HepG2 (cell line): ENCODE measurements around the gene AJUBA. TPM values are rescaled to one million over a fixed set of nuclear protein-coding genes. Genes with fewer than 3 reads are reported as not detected.

Experiments used
- CHD2 ChIP-seq: IDR thresholded peaks from 2 replicates; pipeline ENCODE4 v1.6.1; 2011; ENCODE audit warnings: low read depth, low read length, improper control_type of control experiment
- LCORL ChIP-seq, 2 experiments: fragments of 450-650 bp in 1 of 2; sonication (generic) in 1 of 2; formaldehyde crosslinking in 1 of 2; IDR thresholded peaks; 2 replicates each; pipeline versions ENCODE4 v1.5.0 to v1.6.1; 2017 to 2020; ENCODE audit warnings: antibody characterized with exemption in 1 of 2, missing genetic modification reagents in 1 of 2
- MED13 ChIP-seq: sonication (generic); formaldehyde crosslinking; IDR thresholded peaks from 2 replicates; pipeline ENCODE4 v1.5.0; 2020; ENCODE audit warnings: missing genetic modification reagents
- MEF2D ChIP-seq: sonication (generic); formaldehyde crosslinking; IDR thresholded peaks from 2 replicates; pipeline ENCODE4 v1.5.1; 2020; ENCODE audit warnings: mild to moderate bottlenecking, missing genetic modification reagents
- NBN ChIP-seq: fragments of 450-650 bp; conservative IDR thresholded peaks from 2 replicates; pipeline ENCODE4 v1.6.1; 2017
- RCOR2 ChIP-seq: IDR thresholded peaks from 2 replicates; pipeline ENCODE4 v1.6.1; 2016; ENCODE audit warnings: missing biosample characterization, missing genetic modification reagents
- ZBTB7A ChIP-seq: sonication (generic); formaldehyde crosslinking; IDR thresholded peaks from 2 replicates; pipeline ENCODE4 v1.8.0; 2022; ENCODE audit warnings: mild to moderate bottlenecking, missing genetic modification reagents
- ZNF17 ChIP-seq: sonication (generic); formaldehyde crosslinking; IDR thresholded peaks from 2 replicates; pipeline ENCODE4 v1.5.0; 2020; ENCODE audit warnings: mild to moderate bottlenecking, missing genetic modification reagents
- ZNF337 ChIP-seq: sonication (generic); formaldehyde crosslinking; IDR thresholded peaks from 2 replicates; pipeline ENCODE4 v1.5.1; 2020; ENCODE audit warnings: missing genetic modification reagents, low read depth, mild to moderate bottlenecking, borderline replicate concordance
- ZNF556 ChIP-seq: sonication (generic); formaldehyde crosslinking; IDR thresholded peaks from 2 replicates; pipeline ENCODE4 v1.4.0; 2020; ENCODE audit warnings: mild to moderate bottlenecking, missing genetic modification reagents, borderline replicate concordance
- ZNF558 ChIP-seq: sonication (generic); formaldehyde crosslinking; IDR thresholded peaks from 2 replicates; pipeline ENCODE4 v1.9.0; 2022; ENCODE audit warnings: mild to moderate bottlenecking, missing genetic modification reagents, borderline replicate concordance
- ZNF652 ChIP-seq: IDR thresholded peaks from 2 replicates; pipeline ENCODE4 v1.6.1; 2016; ENCODE audit warnings: low read depth, borderline replicate concordance
- ZSCAN21 ChIP-seq: sonication (generic); formaldehyde crosslinking; IDR thresholded peaks from 2 replicates; pipeline ENCODE4 v1.8.0; 2022; ENCODE audit warnings: mild to moderate bottlenecking, missing genetic modification reagents, moderate library complexity, borderline replicate concordance
- polyA plus RNA-seq, 8 experiments: library from polyadenylated mRNA; depleted of rRNA in 3 of 8; stranded (reverse) in 7 of 8; unstranded in 1 of 8; fragments of >200 nt; fragmentation: Illumina TruSeq in 4 of 8; extraction: Trizol in 4 of 8; gene quantifications; 2 replicates each; pipeline versions ENCODE4 v1.2.1 to v1.2.3, GENCODE V29; 2011 to 2016; ENCODE audit warnings: low read depth in 4 of 8, missing spikeins in 1 of 8, mixed read lengths in 1 of 8; ENCODE audit not compliant: insufficient read depth in 1 of 8
- total RNA-seq, 5 experiments: library from RNA; depleted of rRNA; stranded (reverse); fragments of >200 nt; fragmentation: Illumina TruSeq; extraction: Trizol; gene quantifications; 2 replicates each; pipeline ENCODE4 v1.2.3, GENCODE V29; 2016; ENCODE audit warnings: low read depth in 1 of 5
- TF ChIP-seq, protein P1 (sequence below): sonication (generic); formaldehyde crosslinking; IDR thresholded peaks from 2 replicates; pipeline ENCODE4 v1.5.0; 2020; ENCODE audit warnings: mild to moderate bottlenecking, missing genetic modification reagents, borderline replicate concordance
- TF ChIP-seq, protein P2 (sequence below): IDR thresholded peaks from 2 replicates; pipeline ENCODE4 v1.4.0; 2020; ENCODE audit warnings: mild to moderate bottlenecking, missing genetic modification reagents
- TF ChIP-seq, protein P3 (sequence below): sonication (generic); formaldehyde crosslinking; conservative IDR thresholded peaks from 2 replicates; pipeline ENCODE4 v1.8.1; 2023; ENCODE audit warnings: missing genetic modification reagents
- TF ChIP-seq, protein P4 (sequence below): sonication (generic); formaldehyde crosslinking; IDR thresholded peaks from 2 replicates; pipeline ENCODE4 v1.5.0; 2020; ENCODE audit warnings: mild to moderate bottlenecking, missing genetic modification reagents

AJUBA gene
- total and polyA plus RNA-seq, 2 of the 13 experiments (the other 11 are each of a cell fraction or from before 2014, with no cell fraction given): 157 to 241 TPM

DNA sequence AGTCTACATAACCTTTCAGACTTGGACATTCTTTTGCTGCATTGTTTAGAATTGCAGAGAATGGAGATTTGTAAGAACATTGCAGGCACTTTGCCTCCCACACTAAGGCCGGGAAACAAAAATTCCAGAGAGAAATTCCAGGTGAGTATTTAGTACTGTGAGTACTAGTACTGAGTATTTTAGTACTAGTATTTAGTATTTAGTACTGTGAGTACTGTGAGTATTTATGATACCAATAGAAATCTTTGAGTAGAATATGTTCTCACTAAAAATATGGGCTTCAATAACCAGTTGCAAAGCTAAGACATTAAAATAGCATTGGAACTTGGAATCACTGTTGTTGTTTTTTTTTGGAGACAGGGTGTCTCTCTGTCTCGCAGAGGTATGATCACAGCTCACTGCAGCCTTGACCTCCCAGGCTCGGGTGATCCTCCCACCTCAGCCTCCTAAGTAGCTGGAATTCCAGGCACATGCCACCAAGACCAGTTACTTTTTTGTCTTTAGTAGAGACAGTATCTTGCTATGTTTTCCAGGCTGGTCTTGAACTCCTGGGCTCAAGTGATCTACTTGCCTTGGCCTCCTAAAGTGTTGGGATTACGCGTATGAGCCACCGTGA is 20.2 kb downstream of the AJUBA start (continued):
- TF ChIP-seq, protein P1, sequence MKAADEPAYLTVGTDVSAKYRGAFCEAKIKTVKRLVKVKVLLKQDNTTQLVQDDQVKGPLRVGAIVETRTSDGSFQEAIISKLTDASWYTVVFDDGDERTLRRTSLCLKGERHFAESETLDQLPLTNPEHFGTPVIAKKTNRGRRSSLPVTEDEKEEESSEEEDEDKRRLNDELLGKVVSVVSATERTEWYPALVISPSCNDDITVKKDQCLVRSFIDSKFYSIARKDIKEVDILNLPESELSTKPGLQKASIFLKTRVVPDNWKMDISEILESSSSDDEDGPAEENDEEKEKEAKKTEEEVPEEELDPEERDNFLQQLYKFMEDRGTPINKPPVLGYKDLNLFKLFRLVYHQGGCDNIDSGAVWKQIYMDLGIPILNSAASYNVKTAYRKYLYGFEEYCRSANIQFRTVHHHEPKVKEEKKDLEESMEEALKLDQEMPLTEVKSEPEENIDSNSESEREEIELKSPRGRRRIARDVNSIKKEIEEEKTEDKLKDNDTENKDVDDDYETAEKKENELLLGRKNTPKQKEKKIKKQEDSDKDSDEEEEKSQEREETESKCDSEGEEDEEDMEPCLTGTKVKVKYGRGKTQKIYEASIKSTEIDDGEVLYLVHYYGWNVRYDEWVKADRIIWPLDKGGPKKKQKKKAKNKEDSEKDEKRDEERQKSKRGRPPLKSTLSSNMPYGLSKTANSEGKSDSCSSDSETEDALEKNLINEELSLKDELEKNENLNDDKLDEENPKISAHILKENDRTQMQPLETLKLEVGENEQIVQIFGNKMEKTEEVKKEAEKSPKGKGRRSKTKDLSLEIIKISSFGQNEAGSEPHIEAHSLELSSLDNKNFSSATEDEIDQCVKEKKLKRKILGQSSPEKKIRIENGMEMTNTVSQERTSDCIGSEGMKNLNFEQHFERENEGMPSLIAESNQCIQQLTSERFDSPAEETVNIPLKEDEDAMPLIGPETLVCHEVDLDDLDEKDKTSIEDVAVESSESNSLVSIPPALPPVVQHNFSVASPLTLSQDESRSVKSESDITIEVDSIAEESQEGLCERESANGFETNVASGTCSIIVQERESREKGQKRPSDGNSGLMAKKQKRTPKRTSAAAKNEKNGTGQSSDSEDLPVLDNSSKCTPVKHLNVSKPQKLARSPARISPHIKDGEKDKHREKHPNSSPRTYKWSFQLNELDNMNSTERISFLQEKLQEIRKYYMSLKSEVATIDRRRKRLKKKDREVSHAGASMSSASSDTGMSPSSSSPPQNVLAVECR (CRISPR knock-in tag): no peak
- TF ChIP-seq CHD2 (no peak), ZNF17 (no peak), NBN (no peak), LCORL (IDR thresholded peaks at IDR 0.05) (no peak), LCORL (CRISPR knock-in tag; IDR thresholded peaks at IDR 0.05) (no peak), RCOR2 (CRISPR knock-in tag) (0 out of 2 replicates have a peak, but pooled peaks have one; percentile 28), ZNF556 (CRISPR knock-in tag) (no peak), ZSCAN21 (CRISPR knock-in tag) (peak; percentile 84; the same call in 1 of the 2 replicates), ZNF558 (CRISPR knock-in tag) (no peak), ZNF652 (CRISPR knock-in tag) (no peak), ZNF337 (CRISPR knock-in tag) (no peak), MED13 (no peak), MEF2D (CRISPR knock-in tag) (no peak), ZBTB7A (no peak)
- TF ChIP-seq, protein P2, sequence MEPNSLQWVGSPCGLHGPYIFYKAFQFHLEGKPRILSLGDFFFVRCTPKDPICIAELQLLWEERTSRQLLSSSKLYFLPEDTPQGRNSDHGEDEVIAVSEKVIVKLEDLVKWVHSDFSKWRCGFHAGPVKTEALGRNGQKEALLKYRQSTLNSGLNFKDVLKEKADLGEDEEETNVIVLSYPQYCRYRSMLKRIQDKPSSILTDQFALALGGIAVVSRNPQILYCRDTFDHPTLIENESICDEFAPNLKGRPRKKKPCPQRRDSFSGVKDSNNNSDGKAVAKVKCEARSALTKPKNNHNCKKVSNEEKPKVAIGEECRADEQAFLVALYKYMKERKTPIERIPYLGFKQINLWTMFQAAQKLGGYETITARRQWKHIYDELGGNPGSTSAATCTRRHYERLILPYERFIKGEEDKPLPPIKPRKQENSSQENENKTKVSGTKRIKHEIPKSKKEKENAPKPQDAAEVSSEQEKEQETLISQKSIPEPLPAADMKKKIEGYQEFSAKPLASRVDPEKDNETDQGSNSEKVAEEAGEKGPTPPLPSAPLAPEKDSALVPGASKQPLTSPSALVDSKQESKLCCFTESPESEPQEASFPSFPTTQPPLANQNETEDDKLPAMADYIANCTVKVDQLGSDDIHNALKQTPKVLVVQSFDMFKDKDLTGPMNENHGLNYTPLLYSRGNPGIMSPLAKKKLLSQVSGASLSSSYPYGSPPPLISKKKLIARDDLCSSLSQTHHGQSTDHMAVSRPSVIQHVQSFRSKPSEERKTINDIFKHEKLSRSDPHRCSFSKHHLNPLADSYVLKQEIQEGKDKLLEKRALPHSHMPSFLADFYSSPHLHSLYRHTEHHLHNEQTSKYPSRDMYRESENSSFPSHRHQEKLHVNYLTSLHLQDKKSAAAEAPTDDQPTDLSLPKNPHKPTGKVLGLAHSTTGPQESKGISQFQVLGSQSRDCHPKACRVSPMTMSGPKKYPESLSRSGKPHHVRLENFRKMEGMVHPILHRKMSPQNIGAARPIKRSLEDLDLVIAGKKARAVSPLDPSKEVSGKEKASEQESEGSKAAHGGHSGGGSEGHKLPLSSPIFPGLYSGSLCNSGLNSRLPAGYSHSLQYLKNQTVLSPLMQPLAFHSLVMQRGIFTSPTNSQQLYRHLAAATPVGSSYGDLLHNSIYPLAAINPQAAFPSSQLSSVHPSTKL (CRISPR knock-in tag): 0 out of 2 replicates have a peak, but pooled peaks have one; percentile 12
- TF ChIP-seq, protein P3, sequence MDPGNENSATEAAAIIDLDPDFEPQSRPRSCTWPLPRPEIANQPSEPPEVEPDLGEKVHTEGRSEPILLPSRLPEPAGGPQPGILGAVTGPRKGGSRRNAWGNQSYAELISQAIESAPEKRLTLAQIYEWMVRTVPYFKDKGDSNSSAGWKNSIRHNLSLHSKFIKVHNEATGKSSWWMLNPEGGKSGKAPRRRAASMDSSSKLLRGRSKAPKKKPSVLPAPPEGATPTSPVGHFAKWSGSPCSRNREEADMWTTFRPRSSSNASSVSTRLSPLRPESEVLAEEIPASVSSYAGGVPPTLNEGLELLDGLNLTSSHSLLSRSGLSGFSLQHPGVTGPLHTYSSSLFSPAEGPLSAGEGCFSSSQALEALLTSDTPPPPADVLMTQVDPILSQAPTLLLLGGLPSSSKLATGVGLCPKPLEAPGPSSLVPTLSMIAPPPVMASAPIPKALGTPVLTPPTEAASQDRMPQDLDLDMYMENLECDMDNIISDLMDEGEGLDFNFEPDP (CRISPR knock-in tag): 0 out of 2 replicates have a peak, but pooled peaks have one; percentile 70
- TF ChIP-seq, protein P4, sequence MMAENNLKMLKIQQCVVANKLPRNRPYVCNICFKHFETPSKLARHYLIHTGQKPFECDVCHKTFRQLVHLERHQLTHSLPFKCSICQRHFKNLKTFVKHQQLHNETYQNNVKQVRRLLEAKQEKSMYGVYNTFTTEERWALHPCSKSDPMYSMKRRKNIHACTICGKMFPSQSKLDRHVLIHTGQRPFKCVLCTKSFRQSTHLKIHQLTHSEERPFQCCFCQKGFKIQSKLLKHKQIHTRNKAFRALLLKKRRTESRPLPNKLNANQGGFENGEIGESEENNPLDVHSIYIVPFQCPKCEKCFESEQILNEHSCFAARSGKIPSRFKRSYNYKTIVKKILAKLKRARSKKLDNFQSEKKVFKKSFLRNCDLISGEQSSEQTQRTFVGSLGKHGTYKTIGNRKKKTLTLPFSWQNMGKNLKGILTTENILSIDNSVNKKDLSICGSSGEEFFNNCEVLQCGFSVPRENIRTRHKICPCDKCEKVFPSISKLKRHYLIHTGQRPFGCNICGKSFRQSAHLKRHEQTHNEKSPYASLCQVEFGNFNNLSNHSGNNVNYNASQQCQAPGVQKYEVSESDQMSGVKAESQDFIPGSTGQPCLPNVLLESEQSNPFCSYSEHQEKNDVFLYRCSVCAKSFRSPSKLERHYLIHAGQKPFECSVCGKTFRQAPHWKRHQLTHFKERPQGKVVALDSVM (CRISPR knock-in tag): peak; percentile 95
